IPS-18a (cell line): ENCODE results near the gene RGR.
A peak's percentile ranks its signal among the peaks of the same experiment; 100 is the strongest.

Experiments
- H3K27ac ChIP-seq: one replicate; pipeline ENCODE4 v1.5.1; 2013; ENCODE audit warnings: low read length
- H3K27me3 ChIP-seq: one replicate; pipeline ENCODE4 v1.6.1; 2013; ENCODE audit warnings: mild to moderate bottlenecking, low read length; ENCODE audit not compliant: control insufficient read depth, insufficient read depth
- H3K36me3 ChIP-seq: one replicate; pipeline ENCODE4 v1.6.1; 2013; ENCODE audit warnings: low read depth, low read length; ENCODE audit not compliant: control insufficient read depth
- H3K4me1 ChIP-seq: one replicate; pipeline ENCODE4 v1.6.1; 2013; ENCODE audit warnings: low read depth, low read length; ENCODE audit not compliant: control insufficient read depth
- H3K4me3 ChIP-seq: one replicate; pipeline ENCODE4 v1.5.1; 2013; ENCODE audit warnings: low read length
- H3K9ac ChIP-seq: one replicate; pipeline ENCODE4 v1.6.1; 2013; ENCODE audit warnings: mild to moderate bottlenecking, low read length, moderate library complexity
- H3K9me3 ChIP-seq: one replicate; pipeline ENCODE4 v1.6.1; 2013; ENCODE audit warnings: low read depth, low read length; ENCODE audit not compliant: control insufficient read depth

RGR gene

DNA sequence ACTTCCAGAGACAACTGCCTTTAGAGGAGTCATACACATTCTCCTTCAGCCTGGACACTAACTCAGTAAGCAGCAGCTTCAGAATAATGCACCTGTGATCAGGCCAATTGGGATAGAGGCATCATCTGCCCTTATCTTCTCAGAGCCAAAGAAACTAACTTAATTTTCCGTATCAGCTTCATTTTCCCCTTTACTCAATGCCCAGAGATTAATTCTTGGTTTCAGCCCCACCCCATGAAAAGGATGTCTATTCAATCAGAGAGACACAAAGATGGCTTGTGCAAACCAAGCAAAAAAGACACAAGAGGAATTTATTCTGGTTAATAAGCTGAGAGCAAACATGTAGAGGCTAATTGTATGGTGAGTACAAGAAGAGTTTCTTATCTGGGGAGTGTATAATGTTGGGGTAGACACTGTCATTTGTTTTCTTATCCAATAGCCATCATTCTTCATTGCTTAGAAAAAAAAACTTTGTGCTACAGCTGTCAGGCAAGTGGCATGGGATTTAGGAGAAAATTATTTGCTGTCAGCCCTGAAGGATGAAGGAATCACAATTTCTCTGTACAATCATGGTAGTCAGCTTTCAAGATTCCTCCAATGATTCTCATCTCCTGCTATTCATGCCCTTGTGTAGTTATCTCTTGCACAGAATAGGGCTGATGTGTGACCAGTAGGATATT is 44.8 kb downstream of the RGR start:
- H3K27me3 ChIP-seq = no peaks in the 10 kb centered on the region
- H3K27ac ChIP-seq = no peak overlapping the region
- H3K9ac ChIP-seq = no peak overlapping the region
- peaks cover 6% of the 10 kb centered on the region for H3K9me3 ChIP-seq
- no peaks in the 10 kb centered on the region for H3K36me3 ChIP-seq
- H3K4me1 ChIP-seq = no peaks in the 10 kb centered on the region
- no peak overlapping the region for H3K4me3 ChIP-seq

DNA sequence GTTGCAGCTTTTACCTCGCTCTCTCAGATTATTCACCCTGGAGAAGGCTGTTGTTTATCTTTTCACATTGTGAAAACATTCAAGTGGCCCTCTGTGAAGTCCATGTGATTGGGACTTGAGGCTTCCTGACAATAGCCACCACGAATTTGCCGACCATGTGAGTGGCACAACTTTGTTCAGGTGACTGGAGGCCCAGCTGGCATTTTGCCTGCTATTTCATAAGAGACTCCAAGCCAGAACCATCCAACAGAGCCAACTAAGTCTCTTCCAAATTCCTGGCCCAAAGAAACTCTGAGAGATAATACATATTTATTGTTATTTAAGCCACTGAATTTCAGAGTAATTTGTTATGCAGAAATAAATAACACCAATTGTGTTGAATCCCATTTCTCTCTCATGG is 45.4 kb downstream of the RGR start:
- H3K9me3 ChIP-seq = peaks cover 6% of the 10 kb centered on the region
- no peaks in the 10 kb centered on the region for H3K36me3 ChIP-seq
- H3K4me3 ChIP-seq = no peak overlapping the region
- H3K27ac ChIP-seq = no peak overlapping the region
- H3K27me3 ChIP-seq = no peaks in the 10 kb centered on the region
- no peak overlapping the region for H3K9ac ChIP-seq
- H3K4me1 ChIP-seq = no peaks in the 10 kb centered on the region

DNA sequence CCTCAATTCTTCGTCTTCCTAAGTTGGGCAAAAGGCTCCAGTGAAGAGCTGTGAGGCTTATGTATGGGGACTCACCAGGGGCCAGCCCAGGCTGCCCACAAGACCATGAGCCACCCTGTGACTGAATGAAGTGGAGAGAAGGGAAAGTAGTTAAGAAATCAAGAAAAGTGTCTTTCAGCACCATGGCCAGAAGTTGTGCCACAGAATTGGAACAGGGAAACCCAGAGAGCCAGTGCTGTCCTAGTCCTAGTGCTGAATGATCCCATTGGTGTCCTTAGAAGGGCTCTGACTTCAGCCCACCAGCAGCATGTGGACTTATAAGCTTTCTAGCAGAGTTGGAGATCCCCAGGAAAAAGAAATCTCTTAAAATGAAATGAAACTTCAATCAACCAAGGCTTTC is 46.5 kb downstream of the RGR start:
- Histone ChIP-seq H3K9ac (no peak overlapping the region), H3K36me3 (no peaks in the 10 kb centered on the region), H3K27ac (no peak overlapping the region), H3K4me3 (no peak overlapping the region), H3K9me3 (peaks cover 4% of the 10 kb centered on the region), H3K4me1 (peaks cover 6% of the 10 kb centered on the region), H3K27me3 (no peaks in the 10 kb centered on the region)

DNA sequence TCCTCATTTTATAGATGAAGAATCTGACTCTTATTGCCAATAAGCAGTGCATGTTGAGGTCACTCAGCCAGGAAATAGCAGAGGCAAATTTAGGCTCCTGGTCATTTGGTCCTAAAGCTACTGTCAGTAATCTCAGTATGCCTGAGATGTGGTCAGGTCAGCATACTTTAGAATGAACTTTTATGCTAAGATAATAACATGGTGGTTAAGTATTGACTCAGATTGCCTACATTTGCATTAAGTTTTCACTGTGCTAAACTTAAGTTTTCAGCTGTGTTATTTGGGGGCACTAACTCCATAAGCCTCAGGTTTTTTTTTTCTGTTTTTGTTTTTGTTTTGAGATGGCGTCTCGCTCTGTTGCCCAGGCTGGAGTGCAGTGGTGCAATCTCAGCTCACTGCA is 47.6 kb downstream of the RGR start:
- no peaks in the 10 kb centered on the region for H3K9me3 ChIP-seq
- H3K9ac ChIP-seq = no peak overlapping the region
- no peaks in the 10 kb centered on the region for H3K27me3 ChIP-seq
- H3K36me3 ChIP-seq = no peaks in the 10 kb centered on the region
- peaks cover 10% of the 10 kb centered on the region for H3K4me1 ChIP-seq
- no peak overlapping the region for H3K4me3 ChIP-seq
- H3K27ac ChIP-seq = no peak overlapping the region

DNA sequence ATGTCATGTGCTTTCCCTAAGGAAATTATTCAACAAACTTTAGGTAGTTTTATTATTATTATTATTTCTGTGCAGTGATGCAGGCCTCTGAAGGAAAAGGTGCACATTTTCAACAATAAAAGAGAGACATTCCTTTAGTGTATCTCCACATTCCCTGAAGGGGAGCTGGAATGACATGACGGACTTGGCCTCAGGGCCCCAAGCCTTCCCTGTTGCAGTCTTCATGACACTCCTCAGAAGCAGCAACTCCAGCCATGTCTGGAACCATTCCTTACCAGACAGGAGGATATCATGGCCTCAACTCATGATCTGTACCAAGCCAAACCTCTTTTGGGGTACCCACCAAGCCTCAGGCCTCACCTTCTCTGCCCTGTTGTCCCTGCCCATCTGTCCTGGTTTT is 48.3 kb downstream of the RGR start:
- no peak overlapping the region for H3K27ac ChIP-seq
- no peaks in the 10 kb centered on the region for H3K9me3 ChIP-seq
- H3K4me1 ChIP-seq = peaks cover 10% of the 10 kb centered on the region
- H3K27me3 ChIP-seq = no peaks in the 10 kb centered on the region
- H3K36me3 ChIP-seq = no peaks in the 10 kb centered on the region
- no peak overlapping the region for H3K4me3 ChIP-seq
- no peak overlapping the region for H3K9ac ChIP-seq

DNA sequence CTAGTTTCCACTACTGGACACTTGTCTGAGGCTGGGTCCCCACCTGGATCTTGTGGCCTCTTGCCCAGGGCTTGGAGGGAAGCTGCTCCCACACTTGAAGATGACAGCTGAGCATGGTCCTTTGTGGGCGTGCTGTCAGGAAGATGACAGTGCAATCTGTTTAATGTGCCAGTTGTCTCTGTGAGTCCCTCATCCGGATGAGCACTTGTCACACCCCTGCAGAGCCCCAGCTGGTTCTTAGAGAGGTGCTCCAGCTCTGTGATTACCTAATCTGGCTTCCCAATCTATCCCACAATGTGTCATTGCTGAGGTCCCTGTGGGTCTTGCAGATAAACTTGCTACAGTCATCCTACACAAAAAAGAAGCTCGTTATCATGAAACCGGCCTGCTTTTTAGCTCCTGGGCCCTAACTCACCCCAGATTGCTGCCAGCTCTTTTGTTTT is 48.7 kb downstream of the RGR start:
- Histone ChIP-seq H3K27me3 (no peaks in the 10 kb centered on the region), H3K4me1 (peaks cover 10% of the 10 kb centered on the region), H3K4me3 (no peak overlapping the region), H3K9me3 (no peaks in the 10 kb centered on the region), H3K9ac (no peak overlapping the region), H3K27ac (no peak overlapping the region), H3K36me3 (no peaks in the 10 kb centered on the region)

DNA sequence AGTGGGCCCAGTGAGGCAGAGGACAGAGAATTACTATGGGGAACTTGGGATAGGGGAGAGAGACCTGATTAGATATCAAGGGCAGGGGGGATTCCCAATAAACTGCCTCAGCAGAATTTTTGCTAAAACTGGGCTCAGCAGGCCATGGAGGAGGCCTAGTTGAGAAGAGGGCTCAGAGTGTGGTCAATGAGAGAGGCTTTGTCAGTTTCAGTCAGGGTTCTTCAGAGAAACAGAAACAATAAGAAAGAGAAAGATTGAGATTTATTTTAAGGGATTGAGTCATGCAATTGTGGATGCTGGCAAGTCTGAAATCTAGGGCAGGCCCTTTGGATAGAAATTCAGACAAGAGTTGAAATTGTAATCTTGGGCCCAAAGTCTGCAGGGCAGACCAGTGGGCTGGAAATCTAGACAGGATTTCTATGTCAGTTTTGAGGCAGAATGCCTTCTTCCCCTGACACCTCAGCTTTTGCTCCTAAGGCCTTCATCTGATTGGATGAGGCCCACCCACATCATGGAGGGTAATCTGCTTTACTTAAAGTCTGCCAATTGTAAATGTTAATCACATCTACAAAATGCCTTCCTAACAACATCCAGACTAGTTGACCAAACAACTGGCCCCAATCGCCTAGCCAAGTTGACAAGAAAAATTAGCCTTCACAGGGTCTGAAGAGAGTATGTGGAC is 50.1 kb downstream of the RGR start:
- no peak overlapping the region for H3K27ac ChIP-seq
- no peak overlapping the region for H3K9ac ChIP-seq
- H3K27me3 ChIP-seq = no peaks in the 10 kb centered on the region
- H3K4me3 ChIP-seq = no peak overlapping the region
- peaks cover 10% of the 10 kb centered on the region for H3K4me1 ChIP-seq
- H3K9me3 ChIP-seq = no peaks in the 10 kb centered on the region
- no peaks in the 10 kb centered on the region for H3K36me3 ChIP-seq

DNA sequence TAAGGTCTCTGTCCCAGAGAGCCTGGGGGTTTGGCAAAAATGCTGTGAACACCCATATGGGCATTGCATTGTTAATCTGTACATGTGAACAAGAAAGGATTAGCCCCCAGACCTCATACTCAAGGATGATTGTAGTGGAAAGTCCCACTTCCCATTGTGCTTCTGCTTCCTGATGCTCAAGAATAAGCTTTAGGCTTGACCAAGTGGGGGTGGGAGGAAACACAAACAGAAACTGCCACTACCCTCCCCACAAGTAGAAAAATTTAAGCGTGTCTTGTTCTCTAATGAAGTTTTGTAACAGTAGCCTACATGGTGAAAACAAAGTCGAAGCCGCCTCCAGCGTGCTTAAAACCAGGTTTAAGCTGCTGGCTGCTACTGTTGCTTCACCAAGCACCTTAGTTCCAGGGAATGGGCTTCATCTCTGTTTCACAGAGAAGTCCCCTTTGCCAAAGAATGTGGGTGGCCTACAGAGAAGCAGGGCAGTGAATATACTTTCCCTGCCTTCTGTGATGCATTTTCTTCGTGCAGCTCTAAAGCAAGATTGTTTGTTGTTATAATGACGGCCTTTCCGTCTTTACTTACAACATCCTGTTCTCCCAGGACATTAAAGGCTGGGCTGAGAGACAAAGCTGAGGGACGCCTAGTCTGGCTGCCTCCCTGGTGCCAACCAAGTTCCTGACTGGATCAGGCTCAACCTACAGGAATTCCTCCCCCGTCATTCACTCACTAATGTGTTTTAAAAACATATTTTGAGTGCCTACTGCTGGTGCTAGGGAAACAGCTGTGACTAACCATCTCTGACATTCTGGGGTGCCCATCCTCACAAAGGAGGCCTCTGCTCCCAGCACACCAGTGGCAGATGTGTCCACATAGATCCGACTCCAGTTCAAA is 51.5 kb downstream of the RGR start:
- Histone ChIP-seq H3K4me3 (no peak overlapping the region), H3K9me3 (no peaks in the 10 kb centered on the region), H3K27me3 (no peaks in the 10 kb centered on the region), H3K4me1 (peaks cover 10% of the 10 kb centered on the region), H3K27ac (peak overlapping the region; percentile 7), H3K36me3 (no peaks in the 10 kb centered on the region), H3K9ac (no peak overlapping the region)

DNA sequence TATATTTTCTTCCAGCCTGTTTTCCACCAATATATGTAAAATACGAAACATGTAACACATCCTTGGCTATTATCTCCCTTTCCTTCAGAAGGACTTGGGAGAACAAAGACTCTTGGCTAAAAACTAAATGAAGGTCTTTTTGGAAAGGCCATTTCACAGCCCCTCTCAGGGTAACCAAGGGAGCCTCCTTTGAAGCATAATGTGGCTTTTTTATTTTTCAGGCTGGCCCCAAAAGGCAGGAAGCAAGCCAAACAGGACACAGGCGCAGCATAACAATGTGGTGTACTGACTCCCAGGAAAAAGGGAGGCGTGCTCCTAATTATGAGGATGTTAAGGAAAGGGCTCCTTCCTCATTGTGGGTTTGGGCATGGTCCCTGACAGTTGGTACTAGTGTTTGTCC is 53.2 kb downstream of the RGR start:
- Histone ChIP-seq H3K27ac (no peak overlapping the region), H3K36me3 (no peaks in the 10 kb centered on the region), H3K9ac (no peak overlapping the region), H3K9me3 (no peaks in the 10 kb centered on the region), H3K4me3 (no peak overlapping the region), H3K27me3 (no peaks in the 10 kb centered on the region), H3K4me1 (peaks cover 15% of the 10 kb centered on the region)

DNA sequence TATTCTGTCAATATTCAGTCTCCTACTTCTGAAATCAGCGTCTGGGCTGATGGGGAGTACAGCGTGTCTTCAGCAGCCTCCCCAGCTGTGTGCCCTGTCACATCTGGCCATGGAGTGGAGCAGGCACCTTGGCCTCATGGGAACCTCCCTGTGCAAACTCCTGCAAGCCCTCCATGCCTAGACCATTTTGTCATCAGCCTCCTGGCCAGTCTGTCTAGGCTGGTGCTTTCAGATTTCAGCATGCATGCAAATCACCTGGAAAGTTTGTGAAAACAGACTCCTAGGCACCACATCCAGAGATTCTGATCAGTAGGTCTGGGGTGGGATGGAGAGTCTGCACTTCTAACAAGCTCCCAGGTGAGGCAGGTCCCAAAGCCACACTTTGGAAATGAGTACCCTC is 57.4 kb downstream of the RGR start:
- Histone ChIP-seq H3K4me1 (peaks cover 5% of the 10 kb centered on the region), H3K27me3 (no peaks in the 10 kb centered on the region), H3K4me3 (no peak overlapping the region), H3K9ac (no peak overlapping the region), H3K9me3 (no peaks in the 10 kb centered on the region), H3K36me3 (no peaks in the 10 kb centered on the region), H3K27ac (no peak overlapping the region)

DNA sequence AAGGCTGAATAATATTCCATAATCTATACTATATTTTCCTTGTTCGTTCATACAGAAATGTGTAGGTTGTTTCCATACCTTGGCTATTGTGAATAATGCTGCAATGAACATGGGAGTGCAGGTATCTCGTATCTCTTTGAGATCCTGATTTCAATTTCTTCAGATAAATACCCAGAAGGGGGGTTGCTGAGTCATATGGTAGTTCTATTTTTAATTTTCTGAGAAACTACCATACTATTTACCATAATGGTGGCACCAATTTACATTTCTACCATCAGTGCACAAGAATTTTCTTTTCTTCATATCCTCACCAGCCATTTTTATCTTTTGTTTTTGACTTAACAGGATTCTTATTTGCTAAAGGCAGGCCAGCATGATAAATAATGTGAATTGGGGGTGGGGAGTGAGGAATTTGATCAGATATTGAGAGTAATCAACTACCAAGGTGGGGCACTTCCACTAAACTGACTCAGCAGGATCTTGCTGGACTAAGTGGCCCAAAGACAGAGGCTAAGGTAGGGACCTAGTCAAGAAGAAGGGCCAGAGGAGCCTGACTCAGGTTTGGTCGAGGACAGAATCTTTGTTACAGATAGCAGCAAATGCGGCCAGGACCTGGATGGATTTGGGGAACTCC is 62.0 kb downstream of the RGR start:
- Histone ChIP-seq H3K9ac (no peak overlapping the region), H3K9me3 (no peaks in the 10 kb centered on the region), H3K36me3 (no peaks in the 10 kb centered on the region), H3K4me1 (peaks cover 11% of the 10 kb centered on the region), H3K4me3 (no peak overlapping the region), H3K27me3 (no peaks in the 10 kb centered on the region), H3K27ac (no peak overlapping the region)
